IMR-90 (cell line): ENCODE results near the gene SCD. TPM values are rescaled to one million over a fixed set of nuclear protein-coding genes. Genes with fewer than 3 reads are reported as not detected.

Experiments used
- ATAC-seq: fragments of 200-7000 bp; cut with Tn5 transposase; 2 replicates; pipeline ENCODE4 v1.9.1; 2020; ENCODE audit warnings: low read depth, mild to moderate bottlenecking, moderate library complexity
- BruUV-seq: library from RNA; stranded (reverse); fragments of 400-500 nt; replicated peaks from 2 replicates; lab custom pipeline; 2021; lab: Mats Ljungman, UMichigan
- CTCF ChIA-PET: fragments of 300-600 bp; formaldehyde crosslinking; extraction: SDS; loops from one replicate; lab custom pipeline; 2021; ENCODE audit warnings: antibody characterized with exemption; lab: Yijun Ruan, JAX
- POLR2A ChIA-PET: fragments of 300-600 bp; sonication (Branson Sonifier 250); formaldehyde crosslinking; loops from one replicate; lab custom pipeline; 2022; ENCODE audit warnings: antibody characterized with exemption; ENCODE audit not compliant: unreplicated experiment; lab: Charles Lee
- DNase-seq: peaks from one replicate; pipeline ENCODE4 v3.0.0; 2013
- H2AFZ ChIP-seq: replicated peaks from 2 replicates; pipeline ENCODE3; 2013; ENCODE audit warnings: low read length, mild to moderate bottlenecking; ENCODE audit not compliant: poor library complexity
- H2AK5ac ChIP-seq: 2 replicates; pipeline ENCODE4 v1.6.1; 2013; ENCODE audit warnings: low read depth, low read length, inconsistent platforms
- H2AK9ac ChIP-seq: replicated peaks from 2 replicates; pipeline ENCODE3; 2013; ENCODE audit warnings: mild to moderate bottlenecking, low read depth, low read length, moderate library complexity; ENCODE audit not compliant: poor library complexity
- H2BK120ac ChIP-seq: 2 replicates; pipeline ENCODE4 v1.6.1; 2013; ENCODE audit warnings: low read depth, low read length, inconsistent platforms
- H2BK15ac ChIP-seq: 3 replicates; pipeline ENCODE4 v1.6.1; 2013; ENCODE audit warnings: low read depth, low read length, inconsistent platforms
- H2BK20ac ChIP-seq: 2 replicates; pipeline ENCODE4 v1.6.1; 2013; ENCODE audit warnings: low read depth, mild to moderate bottlenecking, inconsistent platforms, low read length, moderate library complexity
- H2BK5ac ChIP-seq: 2 replicates; pipeline ENCODE4 v1.6.1; 2013; ENCODE audit warnings: mild to moderate bottlenecking, low read depth, low read length, inconsistent platforms; ENCODE audit not compliant: poor library complexity, severe bottlenecking
- H3K14ac ChIP-seq: replicated peaks from 2 replicates; pipeline ENCODE4 v1.6.1; 2013; ENCODE audit warnings: low read depth, low read length, inconsistent platforms
- H3K18ac ChIP-seq: 2 replicates; pipeline ENCODE4 v1.6.1; 2013; ENCODE audit warnings: low read depth, low read length, control low read depth
- H3K23ac ChIP-seq: 2 replicates; pipeline ENCODE4 v1.6.1; 2013; ENCODE audit warnings: low read depth, low read length, inconsistent platforms
- H3K27ac ChIP-seq: 2 replicates; pipeline ENCODE4 v1.5.1; 2013; ENCODE audit warnings: mild to moderate bottlenecking, control low read depth, low read length; ENCODE audit not compliant: insufficient read depth
- H3K27me3 ChIP-seq: 2 replicates; pipeline ENCODE4 v1.6.1; 2013; ENCODE audit warnings: low read length; ENCODE audit not compliant: control insufficient read depth, insufficient read depth
- H3K36me3 ChIP-seq: 2 replicates; pipeline ENCODE4 v1.6.1; 2013; ENCODE audit warnings: low read length, mixed read lengths; ENCODE audit not compliant: control insufficient read depth, insufficient read depth
- H3K4ac ChIP-seq: 2 replicates; pipeline ENCODE4 v1.6.1; 2013; ENCODE audit warnings: low read depth, low read length, inconsistent platforms
- H3K4me1 ChIP-seq: 2 replicates; pipeline ENCODE4 v1.6.1; 2013; ENCODE audit warnings: low read length, mixed read lengths; ENCODE audit not compliant: control insufficient read depth, insufficient read depth
- H3K4me2 ChIP-seq: 2 replicates; pipeline ENCODE4 v1.6.1; 2013; ENCODE audit warnings: low read depth, mild to moderate bottlenecking, control low read depth, low read length, moderate library complexity
- H3K4me3 ChIP-seq: 2 replicates; pipeline ENCODE4 v1.5.1; 2013; ENCODE audit warnings: low read depth, mild to moderate bottlenecking, control low read depth, low read length, moderate library complexity; ENCODE audit not compliant: insufficient read depth
- H3K56ac ChIP-seq: 2 replicates; pipeline ENCODE4 v1.6.1; 2013; ENCODE audit warnings: low read length, inconsistent platforms; ENCODE audit not compliant: insufficient read depth; ENCODE audit errors: extremely low read depth
- H3K79me1 ChIP-seq, 2 experiments: 2 replicates each; pipeline ENCODE4 v1.6.1; 2013; ENCODE audit warnings: low read length in 2 of 2, inconsistent platforms in 1 of 2, low read depth in 1 of 2
- H3K9ac ChIP-seq: 2 replicates; pipeline ENCODE4 v1.6.1; 2013; ENCODE audit warnings: low read depth, low read length, control low read depth
- H3K9me1 ChIP-seq: 2 replicates; pipeline ENCODE4 v1.6.1; 2013; ENCODE audit warnings: low read length, inconsistent platforms; ENCODE audit not compliant: insufficient read depth
- H3K9me3 ChIP-seq: 2 replicates; pipeline ENCODE4 v1.6.1; 2013; ENCODE audit warnings: low read length; ENCODE audit not compliant: control insufficient read depth, insufficient read depth
- H4K20me1 ChIP-seq: 2 replicates; pipeline ENCODE4 v1.6.1; 2013; ENCODE audit warnings: low read length, inconsistent platforms; ENCODE audit not compliant: insufficient read depth
- H4K5ac ChIP-seq: 2 replicates; pipeline ENCODE4 v1.6.1; 2013; ENCODE audit warnings: mild to moderate bottlenecking, low read depth, low read length, control low read depth
- H4K8ac ChIP-seq, 2 experiments: 2 replicates each; pipeline ENCODE4 v1.6.1; 2013; ENCODE audit warnings: low read depth in 2 of 2, low read length in 2 of 2, control low read depth in 1 of 2, inconsistent platforms in 1 of 2
- H4K91ac ChIP-seq: 2 replicates; pipeline ENCODE4 v1.6.1; 2013; ENCODE audit warnings: low read depth, low read length, inconsistent platforms; ENCODE audit not compliant: insufficient read depth
- BHLHE40 ChIP-seq: fragments of 150-350 bp; IDR thresholded peaks from 2 replicates; pipeline ENCODE4 v1.6.1; 2016; ENCODE audit warnings: mild to moderate bottlenecking, low read depth, low read length
- CEBPB ChIP-seq: IDR thresholded peaks from 2 replicates; pipeline ENCODE4 v1.6.1; 2012; ENCODE audit warnings: low read depth, low read length, improper control_type of control experiment
- CHD1 ChIP-seq: IDR thresholded peaks from 2 replicates; pipeline ENCODE4 v1.6.1; 2012; ENCODE audit warnings: low read depth, low read length, improper control_type of control experiment
- CTCF ChIP-seq: conservative IDR thresholded peaks from 2 replicates; pipeline ENCODE4 v1.5.1; 2012; ENCODE audit warnings: mild to moderate bottlenecking, low read depth, low read length, improper control_type of control experiment
- ELK1 ChIP-seq: fragments of 150-350 bp; IDR thresholded peaks from 2 replicates; pipeline ENCODE4 v1.6.1; 2016; ENCODE audit warnings: low read depth, mild to moderate bottlenecking, low read length, moderate library complexity, borderline replicate concordance
- FOS ChIP-seq: fragments of 150-350 bp; IDR thresholded peaks from 2 replicates; pipeline ENCODE4 v1.6.1; 2016; ENCODE audit warnings: low read depth, low read length
- MAFK ChIP-seq: IDR thresholded peaks from 2 replicates; pipeline ENCODE4 v1.6.1; 2012; ENCODE audit warnings: low read depth, low read length, improper control_type of control experiment
- MAZ ChIP-seq: IDR thresholded peaks from 2 replicates; pipeline ENCODE4 v1.6.1; 2012; ENCODE audit warnings: low read depth, mild to moderate bottlenecking, low read length, improper control_type of control experiment, moderate library complexity, borderline replicate concordance
- MXI1 ChIP-seq: IDR thresholded peaks from 2 replicates; pipeline ENCODE4 v1.6.1; 2012; ENCODE audit warnings: low read depth, mild to moderate bottlenecking, low read length, moderate library complexity, borderline replicate concordance
- NFE2L2 ChIP-seq: fragments of 150-350 bp; IDR thresholded peaks from 2 replicates; pipeline ENCODE4 v1.6.1; 2016; ENCODE audit warnings: low read depth, mild to moderate bottlenecking, low read length
- POLR2A ChIP-seq: IDR thresholded peaks from 2 replicates; pipeline ENCODE4 v1.6.1; 2012; ENCODE audit warnings: mild to moderate bottlenecking, low read depth, low read length
- RAD21 ChIP-seq: IDR thresholded peaks from 2 replicates; pipeline ENCODE4 v1.6.1; 2012; ENCODE audit warnings: low read length, improper control_type of control experiment
- RCOR1 ChIP-seq: IDR thresholded peaks from 2 replicates; pipeline ENCODE4 v1.6.1; 2012; ENCODE audit warnings: mild to moderate bottlenecking, low read length, improper control_type of control experiment; ENCODE audit not compliant: insufficient replicate concordance
- RFX5 ChIP-seq: IDR thresholded peaks from 2 replicates; pipeline ENCODE4 v1.8.0; 2012; ENCODE audit warnings: low read depth, mild to moderate bottlenecking, low read length, moderate library complexity
- SMC3 ChIP-seq: fragments of 150-350 bp; IDR thresholded peaks from 2 replicates; pipeline ENCODE4 v1.6.1; 2016; ENCODE audit warnings: low read depth, mild to moderate bottlenecking, antibody characterized with exemption, low read length, moderate library complexity
- USF2 ChIP-seq: fragments of 150-350 bp; IDR thresholded peaks from 2 replicates; pipeline ENCODE4 v1.6.1; 2017; ENCODE audit warnings: mild to moderate bottlenecking, antibody characterized with exemption, low read length, low read depth
- WGBS, 2 experiments: methylation state at CpG; one replicate each; pipeline versions ENCODE4 v1.1.5 to v1.1.7; 2013; ENCODE audit warnings: missing lambda C conversion rate in 2 of 2; ENCODE audit not compliant: insufficient read length in 1 of 2; ENCODE audit errors: extremely low coverage in 2 of 2; 5-methylcytosine and 5-hydroxymethylcytosine counted together
- dilution Hi-C: fragments of 300-500 bp; cut with HindIII; formaldehyde crosslinking; loops from one replicate; pipeline ENCODE4 v1.14.3; 2018; ENCODE audit warnings: low sequenced_read_pairs; ENCODE audit not compliant: unreplicated experiment
- in situ Hi-C: fragments of 300-500 bp; cut with MboI; formaldehyde crosslinking; loops from 3 replicates; pipeline ENCODE4 v1.14.3; 2019; ENCODE audit warnings: low sequenced_read_pairs, inconsistent platforms, mixed read lengths
- intact Hi-C: fragments of 100-400 bp; cut with micrococcal nuclease; formaldehyde crosslinking; loops from 2 replicates; pipeline ENCODE4 v1.10.0; 2022
- polyA plus RNA-seq, 3 experiments: library from polyadenylated mRNA; depleted of rRNA; stranded (reverse); fragments of >200 nt; gene quantifications; 2 replicates each; pipeline ENCODE4 v1.2.3, GENCODE V29; 2012; ENCODE audit warnings: low replicate concordance in 1 of 3
- total RNA-seq: library from RNA; depleted of rRNA; stranded (reverse); fragments of >200 nt; gene quantifications from 2 replicates; pipeline ENCODE4 v1.2.3, GENCODE V29; 2012

The SCD gene
- total and polyA plus RNA-seq, 2 of the 4 experiments (the other 2 are of a cell fraction), result 50.7 to 65.1 TPM

- H3K14ac ChIP-seq, result no peak overlapping the region
- H3K4me1 ChIP-seq, result peaks cover 4% of the 10 kb centered on the region; the same call in 1 of the 2 replicates
- no peak for TF ChIP-seq CTCF
- no peak for TF ChIP-seq NFE2L2
- TF ChIP-seq USF2, result no peak
- TF ChIP-seq RAD21, result no peak
- no peak for TF ChIP-seq RFX5
- TF ChIP-seq RCOR1, result no peak
- TF ChIP-seq SMC3, result no peak
- TF ChIP-seq MAFK, result no peak
- TF ChIP-seq ELK1, result no peak
- TF ChIP-seq BHLHE40, result no peak
- no peak for TF ChIP-seq FOS
- no peak for TF ChIP-seq CHD1
- TF ChIP-seq CEBPB, result no peak
- no peak for TF ChIP-seq MXI1
- TF ChIP-seq MAZ, result no peak
- TF ChIP-seq POLR2A, result no peak
- H3K23ac ChIP-seq, result no peak overlapping the region
- no peak overlapping the region for H4K8ac ChIP-seq
- no peak overlapping the region for H3K27ac ChIP-seq
- intact Hi-C loops (no loop called here), in situ Hi-C loops (no loop called here), dilution Hi-C loops (no loop called here)
- H3K18ac ChIP-seq, result no peak overlapping the region
- H2BK5ac ChIP-seq, result no peak overlapping the region
- H4K20me1 ChIP-seq, result 0 out of 2 replicates have a peak, but pooled peaks cover 7% of the 10 kb centered on the region
- BruUV-seq, result no TSS peak
- DNase-seq (no peak), ATAC-seq (no peak)
- H2AK5ac ChIP-seq, result no peak overlapping the region
- no peaks in the 10 kb centered on the region; the same call in 1 of the 2 replicates for H3K9me1 ChIP-seq
- POLR2A ChIA-PET, result no interaction called here
- no peak overlapping the region for H3K4ac ChIP-seq
- H3K27me3 ChIP-seq, result no peaks in the 10 kb centered on the region
- CTCF ChIA-PET, result no interaction called here
- peaks cover 51% of the 10 kb centered on the region for H3K36me3 ChIP-seq
- no peak overlapping the region for H3K9ac ChIP-seq
- no peak overlapping the region for H2BK20ac ChIP-seq
- H2AFZ ChIP-seq, result no peak overlapping the region
- H2AK9ac ChIP-seq, result no peak overlapping the region
- no peaks in the 10 kb centered on the region for H3K79me1 ChIP-seq
- H2BK120ac ChIP-seq, result no peak overlapping the region
- no peak overlapping the region for H2BK15ac ChIP-seq
- no peak overlapping the region for H4K91ac ChIP-seq
- no peak overlapping the region for H4K5ac ChIP-seq
- H3K4me3 ChIP-seq, result no peak overlapping the region
- no peaks in the 10 kb centered on the region for H3K9me3 ChIP-seq
- H3K56ac ChIP-seq, result no peak overlapping the region
- H3K4me2 ChIP-seq, result no peak overlapping the region
- WGBS, 2 experiments, result no CpG with 5 or more reads among the region's 6 CpGs
Observed at GRCh38 chr10:100360234-100360633, 13.2 kb downstream of the SCD start.
